ENCODE data around the gene CAMK1D. TPM values are rescaled to one million over a fixed set of nuclear protein-coding genes. Genes with fewer than 3 reads are reported as not detected.
"Not testable (repeated sequence)": the region's sequence is repeated elsewhere in the genome, so short reads cannot be mapped to it uniquely, and the experiment has no call there.

Gene CAMK1D
- total RNA-seq, 1 experiment from 2014 or later, result 0.63 TPM

- H2AFZ ChIP-seq (ENCODE audit: low read length), result no peak overlapping the region
- no peak overlapping the region for H3K9ac ChIP-seq (ENCODE audit: low read length)
- no peaks in the 10 kb centered on the region for H3K79me2 ChIP-seq (ENCODE audit: low read length)
- H3K4me3 ChIP-seq (ENCODE audit: low read length), result no peak overlapping the region
- no peak overlapping the region for H3K4me2 ChIP-seq (ENCODE audit: low read depth, low read length, poor library complexity, severe bottlenecking)
- H3K27ac ChIP-seq (ENCODE audit: low read length), result no peak overlapping the region
- no peaks in the 10 kb centered on the region for H3K9me2 ChIP-seq (replicated peaks; ENCODE audit: insufficient read depth, low read length)
- DNase-seq, result no peak
- no peaks in the 10 kb centered on the region for H4K20me1 ChIP-seq (ENCODE audit: insufficient read depth, low read depth, low read length)
- no peaks in the 10 kb centered on the region for H3K9me3 ChIP-seq (ENCODE audit: low read length)
- no peaks in the 10 kb centered on the region for H3K36me3 ChIP-seq (ENCODE audit: insufficient read depth, low read length)
- no peaks in the 10 kb centered on the region for H3K4me1 ChIP-seq (ENCODE audit: low read length)
- H3K27me3 ChIP-seq (ENCODE audit: low read length), result no peaks in the 10 kb centered on the region
Measured at GRCh38 chr10:12807096-12807755, 457.9 kb downstream of the CAMK1D start.

- no peaks in the 10 kb centered on the region for H3K79me2 ChIP-seq (ENCODE audit: low read length)
- H4K20me1 ChIP-seq (ENCODE audit: insufficient read depth, low read depth, low read length), result no peaks in the 10 kb centered on the region
- no peak overlapping the region for H3K27ac ChIP-seq (ENCODE audit: low read length)
- H3K4me1 ChIP-seq (ENCODE audit: low read length), result no peaks in the 10 kb centered on the region
- H3K9me2 ChIP-seq (replicated peaks; ENCODE audit: insufficient read depth, low read length), result no peaks in the 10 kb centered on the region
- no peak overlapping the region for H3K4me2 ChIP-seq (ENCODE audit: low read depth, low read length, poor library complexity, severe bottlenecking)
- no peak overlapping the region for H3K4me3 ChIP-seq (ENCODE audit: low read length)
- H3K36me3 ChIP-seq (ENCODE audit: insufficient read depth, low read length), result no peaks in the 10 kb centered on the region
- no peaks in the 10 kb centered on the region for H3K27me3 ChIP-seq (ENCODE audit: low read length)
- DNase-seq, result no peak
- H3K9me3 ChIP-seq (ENCODE audit: low read length), result no peaks in the 10 kb centered on the region
- H3K9ac ChIP-seq (ENCODE audit: low read length), result no peak overlapping the region
- H2AFZ ChIP-seq (ENCODE audit: low read length), result no peak overlapping the region
Measured at GRCh38 chr10:12808014-12808613, 458.8 kb downstream of the CAMK1D start.

DNA sequence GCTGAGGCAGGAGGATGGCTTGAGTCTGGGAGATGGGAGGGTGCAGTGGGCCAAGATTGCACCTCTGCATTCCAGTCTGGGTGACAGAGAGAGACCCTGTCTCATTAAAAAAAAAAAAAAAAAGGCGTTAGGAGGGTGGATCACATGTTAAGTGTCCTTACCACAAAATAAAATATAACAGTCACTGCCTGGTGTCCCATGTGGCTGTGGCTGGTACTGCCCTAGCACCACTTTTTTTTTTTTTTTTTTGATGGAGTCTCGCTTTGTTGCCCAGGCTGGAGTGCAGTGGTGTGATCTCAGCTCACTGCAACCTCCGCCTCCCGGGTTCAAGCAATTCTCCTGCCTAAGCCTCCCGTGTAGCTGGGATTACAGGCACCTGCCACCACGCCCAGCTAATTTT is 460.7 kb downstream of the CAMK1D start:
- DNase-seq, result peak; percentile 53
- H3K4me3 ChIP-seq (ENCODE audit: low read length); H3K9me3 ChIP-seq (ENCODE audit: low read length): not testable (repeated sequence)

DNA sequence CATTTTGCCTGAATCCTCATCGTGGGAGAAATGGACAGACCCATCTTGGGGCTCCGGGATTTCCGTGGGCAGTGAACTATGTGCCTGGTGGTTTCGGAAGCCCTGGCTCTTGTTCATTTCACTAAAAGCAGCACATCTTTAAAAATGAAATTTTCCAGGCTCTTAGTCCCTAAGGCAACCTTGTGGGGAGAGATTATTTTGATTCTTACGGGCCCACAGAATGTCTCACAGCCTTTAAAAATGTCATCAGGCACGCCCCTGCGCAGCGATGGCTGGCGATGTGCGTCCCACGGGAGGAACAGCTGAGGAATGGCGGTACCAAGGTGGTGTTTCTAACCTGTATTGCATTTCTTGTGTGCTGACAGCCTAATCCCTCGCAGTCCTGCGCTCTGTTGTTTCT is 462.5 kb downstream of the CAMK1D start:
- Histone ChIP-seq H3K4me2 (ENCODE audit: low read depth, low read length, poor library complexity, severe bottlenecking) (no peak overlapping the region), H3K79me2 (ENCODE audit: low read length) (no peaks in the 10 kb centered on the region), H3K4me3 (ENCODE audit: low read length) (no peak overlapping the region), H3K9ac (ENCODE audit: low read length) (no peak overlapping the region), H3K4me1 (ENCODE audit: low read length) (no peaks in the 10 kb centered on the region), H3K27me3 (ENCODE audit: low read length) (no peaks in the 10 kb centered on the region), H3K9me3 (ENCODE audit: low read length) (no peaks in the 10 kb centered on the region), H2AFZ (ENCODE audit: low read length) (no peak overlapping the region), H3K36me3 (ENCODE audit: insufficient read depth, low read length) (no peaks in the 10 kb centered on the region), H4K20me1 (ENCODE audit: insufficient read depth, low read depth, low read length) (no peaks in the 10 kb centered on the region), H3K27ac (ENCODE audit: low read length) (no peak overlapping the region), H3K9me2 (replicated peaks; ENCODE audit: insufficient read depth, low read length) (no peaks in the 10 kb centered on the region)
- DNase-seq, result no peak

More for the DNA sequence above, 460.7 kb downstream of the CAMK1D start:
- H4K20me1 ChIP-seq (ENCODE audit: insufficient read depth, low read depth, low read length); H3K36me3 ChIP-seq (ENCODE audit: insufficient read depth, low read length); H3K4me1 ChIP-seq (ENCODE audit: low read length); H3K9me2 ChIP-seq (replicated peaks; ENCODE audit: insufficient read depth, low read length); H3K9ac ChIP-seq (ENCODE audit: low read length); H3K79me2 ChIP-seq (ENCODE audit: low read length); H3K27me3 ChIP-seq (ENCODE audit: low read length); H2AFZ ChIP-seq (ENCODE audit: low read length); H3K4me2 ChIP-seq (ENCODE audit: low read depth, low read length, poor library complexity, severe bottlenecking); H3K27ac ChIP-seq (ENCODE audit: low read length): not testable (repeated sequence)

GRCh38 chr10:12812571-12812970 is 463.2 kb downstream of the CAMK1D start:
- Histone ChIP-seq H3K79me2 (ENCODE audit: low read length) (no peaks in the 10 kb centered on the region), H3K36me3 (ENCODE audit: insufficient read depth, low read length) (no peaks in the 10 kb centered on the region), H3K9me3 (ENCODE audit: low read length) (no peaks in the 10 kb centered on the region), H3K4me1 (ENCODE audit: low read length) (no peaks in the 10 kb centered on the region), H3K27ac (ENCODE audit: low read length) (no peak overlapping the region), H4K20me1 (ENCODE audit: insufficient read depth, low read depth, low read length) (no peaks in the 10 kb centered on the region), H3K4me3 (ENCODE audit: low read length) (no peak overlapping the region), H2AFZ (ENCODE audit: low read length) (no peak overlapping the region), H3K27me3 (ENCODE audit: low read length) (no peaks in the 10 kb centered on the region), H3K4me2 (ENCODE audit: low read depth, low read length, poor library complexity, severe bottlenecking) (no peak overlapping the region), H3K9ac (ENCODE audit: low read length) (no peak overlapping the region), H3K9me2 (replicated peaks; ENCODE audit: insufficient read depth, low read length) (no peaks in the 10 kb centered on the region)
- no peak for DNase-seq

- no peak overlapping the region for H3K27ac ChIP-seq (ENCODE audit: low read length)
- H3K4me3 ChIP-seq (ENCODE audit: low read length), result no peak overlapping the region
- H3K4me2 ChIP-seq (ENCODE audit: low read depth, low read length, poor library complexity, severe bottlenecking), result no peak overlapping the region
Measured at GRCh38 chr10:12814166-12814565, 464.8 kb downstream of the CAMK1D start.

DNA sequence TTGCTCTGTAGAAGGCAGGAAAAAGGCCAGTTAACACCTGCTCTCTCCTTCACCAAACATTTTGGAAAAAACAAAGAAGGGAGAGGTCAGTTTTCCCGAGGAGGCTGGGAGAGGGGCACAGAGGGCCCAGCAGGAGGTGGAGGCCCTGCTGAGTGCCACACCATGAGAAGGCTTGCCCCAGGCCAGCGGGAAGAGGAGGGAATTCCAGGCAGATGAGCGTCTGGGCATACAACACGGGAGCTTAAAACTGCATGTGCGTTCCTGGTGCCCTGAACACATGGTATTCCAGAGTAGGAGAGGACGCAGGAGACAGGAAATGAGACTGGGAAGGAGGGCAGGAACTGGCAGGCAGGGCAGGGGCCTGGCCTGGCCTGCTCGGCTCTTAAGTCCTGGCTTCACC is 469.7 kb downstream of the CAMK1D start:
- Histone ChIP-seq H2AFZ (ENCODE audit: low read length) (no peak overlapping the region), H3K9me3 (ENCODE audit: low read length) (no peaks in the 10 kb centered on the region)

More at GRCh38 chr10:12814166-12814565, 464.8 kb downstream of the CAMK1D start:
- Histone ChIP-seq H4K20me1 (ENCODE audit: insufficient read depth, low read depth, low read length) (no peaks in the 10 kb centered on the region), H3K9ac (ENCODE audit: low read length) (no peak overlapping the region), H3K27me3 (ENCODE audit: low read length) (no peaks in the 10 kb centered on the region), H3K79me2 (ENCODE audit: low read length) (no peaks in the 10 kb centered on the region), H3K9me2 (replicated peaks; ENCODE audit: insufficient read depth, low read length) (no peaks in the 10 kb centered on the region), H3K36me3 (ENCODE audit: insufficient read depth, low read length) (no peaks in the 10 kb centered on the region), H3K4me1 (ENCODE audit: low read length) (no peaks in the 10 kb centered on the region), H2AFZ (ENCODE audit: low read length) (no peak overlapping the region), H3K9me3 (ENCODE audit: low read length) (no peaks in the 10 kb centered on the region)
- no peak for DNase-seq

GRCh38 chr10:12819656-12820055 is 470.3 kb downstream of the CAMK1D start:
- Histone ChIP-seq H3K9ac (ENCODE audit: low read length) (no peak overlapping the region), H3K9me3 (ENCODE audit: low read length) (no peaks in the 10 kb centered on the region), H2AFZ (ENCODE audit: low read length) (no peak overlapping the region), H3K27ac (ENCODE audit: low read length) (no peak overlapping the region), H3K27me3 (ENCODE audit: low read length) (no peaks in the 10 kb centered on the region), H3K9me2 (replicated peaks; ENCODE audit: insufficient read depth, low read length) (no peaks in the 10 kb centered on the region), H3K79me2 (ENCODE audit: low read length) (no peaks in the 10 kb centered on the region), H3K4me1 (ENCODE audit: low read length) (no peaks in the 10 kb centered on the region), H3K4me3 (ENCODE audit: low read length) (no peak overlapping the region), H3K36me3 (ENCODE audit: insufficient read depth, low read length) (no peaks in the 10 kb centered on the region), H4K20me1 (ENCODE audit: insufficient read depth, low read depth, low read length) (no peaks in the 10 kb centered on the region), H3K4me2 (ENCODE audit: low read depth, low read length, poor library complexity, severe bottlenecking) (no peak overlapping the region)
- DNase-seq, result no peak

More for the DNA sequence above, 469.7 kb downstream of the CAMK1D start:
- Histone ChIP-seq H3K9ac (ENCODE audit: low read length) (no peak overlapping the region), H3K27ac (ENCODE audit: low read length) (no peak overlapping the region), H3K4me3 (ENCODE audit: low read length) (no peak overlapping the region), H3K79me2 (ENCODE audit: low read length) (no peaks in the 10 kb centered on the region), H3K36me3 (ENCODE audit: insufficient read depth, low read length) (no peaks in the 10 kb centered on the region), H3K4me1 (ENCODE audit: low read length) (no peaks in the 10 kb centered on the region), H3K9me2 (replicated peaks; ENCODE audit: insufficient read depth, low read length) (no peaks in the 10 kb centered on the region), H3K27me3 (ENCODE audit: low read length) (no peaks in the 10 kb centered on the region), H4K20me1 (ENCODE audit: insufficient read depth, low read depth, low read length) (no peaks in the 10 kb centered on the region), H3K4me2 (ENCODE audit: low read depth, low read length, poor library complexity, severe bottlenecking) (no peak overlapping the region)
- DNase-seq, result no peak
